GM12878 (cell line): Measurements from ENCODE around the gene ERMN. TPM values are rescaled to one million over a fixed set of nuclear protein-coding genes. Genes with fewer than 3 reads are reported as not detected.

Experiments
- CHD1 ChIP-seq: IDR thresholded peaks from 2 replicates; pipeline ENCODE4 v1.6.1; 2012; ENCODE audit warnings: low read depth, low read length, improper control_type of control experiment
- CTCF ChIP-seq, 3 experiments: IDR thresholded peaks in 2 of 3; conservative IDR thresholded peaks in 1 of 3; 2 replicates each; pipeline ENCODE4 v1.5.1; 2011; ENCODE audit warnings: low read depth in 3 of 3, low read length in 3 of 3, mild to moderate bottlenecking in 3 of 3, control low read depth in 2 of 3, moderate library complexity in 2 of 3, inconsistent platforms in 1 of 3, mixed read lengths in 1 of 3; ENCODE audit not compliant: control insufficient read depth in 2 of 3, insufficient read depth in 1 of 3; ENCODE audit errors: extremely low read depth in 1 of 3
- E2F8 ChIP-seq: fragments of 450-650 bp; IDR thresholded peaks from 2 replicates; pipeline ENCODE4 v1.6.1; 2018; ENCODE audit warnings: mild to moderate bottlenecking, low read depth, moderate library complexity; ENCODE audit not compliant: partially characterized antibody
- E4F1 ChIP-seq: fragments of 450-650 bp; IDR thresholded peaks from 2 replicates; pipeline ENCODE4 v1.6.1; 2018; ENCODE audit warnings: borderline replicate concordance, mild to moderate bottlenecking; ENCODE audit not compliant: partially characterized antibody
- NR2C2 ChIP-seq: IDR thresholded peaks from 2 replicates; pipeline ENCODE4 v1.6.1; 2011; ENCODE audit warnings: borderline replicate concordance, low read depth; ENCODE audit not compliant: control insufficient read depth, insufficient read length
- SREBF1 ChIP-seq: IDR thresholded peaks from 2 replicates; pipeline ENCODE4 v1.6.1; 2012; ENCODE audit warnings: mild to moderate bottlenecking, low read length
- ZBTB40 ChIP-seq: fragments of 450-650 bp; IDR thresholded peaks from 2 replicates; pipeline ENCODE4 v1.6.1; 2016; ENCODE audit warnings: mild to moderate bottlenecking, moderate library complexity, borderline replicate concordance
- polyA plus RNA-seq, 11 experiments: library from polyadenylated mRNA; depleted of rRNA in 4 of 11; unstranded in 6 of 11; stranded (reverse) in 5 of 11; fragments of >200 nt; fragmentation: Nextera tagmentation in 4 of 11; fragmentation: Illumina TruSeq in 1 of 11; extraction: Ambion mirVana in 4 of 11; extraction: Trizol in 1 of 11; gene quantifications; 1 replicate in 1 of 11; 2 replicates in 10 of 11; pipeline versions ENCODE4 v1.2.1 to v1.2.3, GENCODE V29; 2011 to 2016; ENCODE audit warnings: inconsistent platforms in 2 of 11, missing spikeins in 2 of 11, low read depth in 1 of 11
- total RNA-seq, 4 experiments: library from RNA; depleted of rRNA in 3 of 4; stranded (reverse); fragments of >200 nt in 3 of 4; fragmentation: Illumina TruSeq in 1 of 4; extraction: Trizol in 1 of 4; gene quantifications; 2 replicates each; pipeline versions ENCODE4 v1.2.1 to v1.2.3, GENCODE V29; 2013 to 2021

The ERMN gene
- total and polyA plus RNA-seq, 10 of the 15 experiments (the other 5 are each of a cell fraction or from before 2014, with no cell fraction given) = 0.26 to 5.3 (median 1.5) TPM

- TF ChIP-seq ZBTB40 = no peak
- no peak for TF ChIP-seq CTCF (IDR thresholded peaks at IDR 0.05 in 2 of 3, conservative IDR thresholded peaks at IDR 0.05 in 1 of 3; ENCODE audit: control insufficient read depth in 2 of 3, extremely low read depth in 1 of 3, insufficient read depth in 1 of 3, low read depth in 3 of 3, low read length in 3 of 3)
- no peak for TF ChIP-seq NR2C2
- TF ChIP-seq SREBF1 = no peak
- no peak for TF ChIP-seq CHD1
- no peak for TF ChIP-seq E4F1
- no peak for TF ChIP-seq E2F8
Measured at GRCh38 chr2:157318884-157319283, 6.7 kb downstream of the ERMN start (continued).
